Umbilical cord (tissue), 2 donors: ENCODE measurements around the gene ATP6AP1. TPM values are rescaled to one million over a fixed set of nuclear protein-coding genes. Genes with fewer than 3 reads are reported as not detected.
A peak's percentile ranks its signal among the peaks of the same experiment; 100 is the strongest.

Experiments
- DNase-seq: peaks from one replicate; pipeline ENCODE4 v3.0.0-alpha.2; 2015; ENCODE audit warnings: low spot score
- total RNA-seq: library from RNA; depleted of rRNA; stranded (reverse); fragments of >200 nt; gene quantifications from one replicate; pipeline ENCODE4 v1.2.3, GENCODE V29; 2014; ENCODE audit warnings: low replicate concordance; ENCODE audit not compliant: insufficient read depth

Gene ATP6AP1
- total RNA-seq, 1 donor from 2014 or later: 31.5 TPM

DNA sequence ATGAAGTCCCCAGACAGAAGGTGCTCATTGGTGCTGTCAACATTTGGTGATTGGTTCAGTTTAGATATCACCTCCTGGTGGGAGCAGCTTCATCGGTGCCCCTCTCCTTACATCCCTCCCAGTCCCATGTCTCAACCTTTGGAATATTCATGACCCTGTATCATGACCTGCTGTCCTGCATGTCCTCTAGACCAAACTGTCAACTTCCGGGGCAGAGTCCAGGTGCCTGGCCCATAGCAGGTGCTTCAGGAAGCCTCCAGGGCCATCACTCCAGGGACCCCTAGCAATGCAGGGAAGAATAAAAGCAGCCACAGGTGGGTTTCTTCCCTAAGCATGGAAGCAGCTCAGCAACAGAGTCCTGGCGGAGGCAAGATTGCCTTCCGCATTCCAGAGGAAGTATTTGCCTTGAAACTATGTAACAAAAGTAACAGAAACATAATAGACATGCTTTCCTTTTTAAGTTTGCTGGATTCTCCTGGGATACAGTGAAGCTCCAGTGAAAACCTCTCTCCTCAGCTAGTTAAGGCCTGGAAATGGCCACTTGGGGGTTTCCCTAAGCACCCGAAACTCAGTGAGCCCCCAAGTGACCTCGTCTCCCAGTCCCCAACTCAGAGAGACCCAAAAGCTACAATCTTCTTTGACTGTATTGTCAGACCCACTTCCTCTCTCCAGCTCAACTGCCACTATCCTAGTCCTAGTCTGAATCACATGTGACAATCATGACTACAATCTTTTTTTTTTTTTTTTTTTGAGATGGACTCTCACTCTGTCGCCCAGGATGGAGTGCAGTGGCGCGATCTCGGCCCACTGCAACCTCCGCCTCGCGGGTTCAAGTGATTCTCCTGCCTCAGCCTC lies 1.3 kb upstream of the ATP6AP1 start:
- no peak for DNase-seq

DNA sequence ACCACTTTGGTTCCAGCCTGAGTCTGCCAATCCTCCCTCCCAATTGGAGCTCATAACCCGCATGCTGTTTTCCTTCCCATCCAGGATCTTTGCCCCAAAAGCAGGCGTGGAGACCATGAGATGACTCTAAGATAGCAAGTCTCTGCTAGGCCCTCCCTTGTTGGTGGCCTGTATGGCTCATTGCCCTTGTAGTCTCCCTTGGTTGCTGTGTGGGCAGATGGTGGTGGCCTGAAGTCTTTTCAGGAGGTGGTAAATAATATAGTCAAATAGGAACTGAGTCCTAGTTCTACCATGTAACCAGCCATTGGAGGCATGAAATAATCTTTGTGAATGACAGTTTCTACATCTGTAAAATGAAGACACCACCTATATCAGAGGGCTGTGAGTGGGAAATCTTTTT lies 1.2 kb downstream of the ATP6AP1 start:
- DNase-seq: no peak

DNA sequence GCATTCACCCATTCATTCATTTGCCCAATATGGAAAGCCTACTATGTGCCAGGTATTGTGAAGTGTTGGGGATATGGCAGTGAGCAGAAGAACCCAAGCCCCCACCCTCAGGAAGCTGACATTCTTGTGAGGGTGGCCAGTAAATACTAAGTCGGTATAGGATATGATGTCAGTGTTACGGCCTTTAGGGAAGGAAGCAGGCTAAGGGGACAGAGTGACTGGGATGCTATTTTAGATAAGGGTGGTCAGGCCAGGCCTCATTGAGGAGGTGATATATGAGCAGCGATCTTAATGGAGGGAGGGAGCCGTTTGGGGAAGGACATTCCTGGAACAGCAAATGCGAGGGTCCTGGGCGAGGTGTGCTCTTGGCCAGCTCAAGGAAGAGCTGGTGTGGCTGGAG lies 2.0 kb downstream of the ATP6AP1 start:
- no peak for DNase-seq

DNA sequence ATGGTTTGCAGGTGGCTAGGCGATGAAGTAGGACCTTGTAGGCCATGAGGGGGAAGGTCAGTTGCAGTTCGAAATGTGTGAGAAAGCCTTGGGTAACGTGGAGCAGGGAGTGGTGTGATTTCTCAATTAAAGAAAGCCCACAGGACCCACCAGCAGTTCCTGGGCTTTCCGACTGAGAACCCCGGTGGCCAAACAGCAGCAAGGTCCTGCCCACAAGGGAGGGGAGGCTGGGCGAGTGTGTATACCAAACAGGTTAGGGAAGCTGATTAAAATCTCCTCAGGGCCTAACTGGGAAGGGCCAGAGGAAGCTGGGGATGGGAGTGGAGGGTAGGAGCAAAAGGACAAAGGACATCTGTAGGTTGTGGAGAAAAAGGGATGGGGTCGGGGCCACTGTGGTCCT lies 2.4 kb downstream of the ATP6AP1 start:
- no peak for DNase-seq

DNA sequence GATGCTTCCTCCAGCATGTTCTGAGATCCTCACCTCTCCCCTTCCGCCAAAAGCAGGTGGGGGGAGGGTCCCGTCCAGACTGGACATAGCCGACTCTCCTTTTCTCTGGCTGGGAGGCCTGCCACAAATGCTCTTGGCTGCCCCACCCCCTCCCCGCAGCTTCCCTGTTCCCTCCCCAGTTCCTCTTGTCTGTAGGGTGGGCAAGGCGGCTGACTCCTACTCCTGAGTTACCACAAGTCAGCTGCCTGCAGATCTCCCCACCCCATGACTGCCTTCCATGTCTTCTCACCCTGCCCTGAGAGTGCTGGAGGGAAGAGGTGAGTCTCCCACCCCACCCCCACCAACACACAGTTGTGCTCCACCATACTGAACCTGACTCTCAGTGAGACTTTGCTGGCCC lies 2.9 kb downstream of the ATP6AP1 start:
- DNase-seq: no peak

DNA sequence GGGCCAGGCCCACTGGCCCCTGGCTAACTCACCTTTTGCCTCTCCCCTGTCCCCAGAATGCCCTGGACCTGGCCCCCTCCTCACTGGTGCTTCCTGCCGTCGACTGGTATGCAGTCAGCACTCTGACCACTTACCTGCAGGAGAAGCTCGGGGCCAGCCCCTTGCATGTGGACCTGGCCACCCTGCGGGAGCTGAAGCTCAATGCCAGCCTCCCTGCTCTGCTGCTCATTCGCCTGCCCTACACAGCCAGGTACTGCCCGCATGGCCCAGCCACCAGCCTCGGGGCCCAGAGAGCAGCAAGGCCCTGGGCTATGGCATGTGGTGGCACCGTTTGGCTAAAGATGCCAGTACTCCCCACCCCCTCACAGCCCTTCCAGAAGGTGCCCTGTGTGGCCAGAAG lies 3.7 kb downstream of the ATP6AP1 start:
- DNase-seq: no peak

DNA sequence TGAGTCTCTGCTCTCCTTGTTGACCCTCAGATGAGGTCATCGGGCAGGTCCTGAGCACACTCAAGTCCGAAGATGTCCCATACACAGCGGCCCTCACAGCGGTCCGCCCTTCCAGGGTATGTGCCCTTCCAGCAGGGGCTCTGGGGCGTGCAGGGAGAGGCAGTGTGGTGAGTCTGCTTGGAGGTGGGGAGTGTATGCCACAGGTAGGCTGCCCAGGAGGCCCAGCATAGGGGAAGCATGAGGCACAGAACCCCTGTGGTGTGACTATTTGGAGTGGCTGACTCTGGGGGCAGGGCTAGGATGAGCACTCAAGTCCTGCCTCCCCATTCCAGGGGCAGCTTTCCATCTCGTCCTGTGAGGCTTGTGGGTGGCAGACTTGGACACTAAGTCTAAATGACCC lies 5.1 kb downstream of the ATP6AP1 start:
- DNase-seq: no peak

DNA sequence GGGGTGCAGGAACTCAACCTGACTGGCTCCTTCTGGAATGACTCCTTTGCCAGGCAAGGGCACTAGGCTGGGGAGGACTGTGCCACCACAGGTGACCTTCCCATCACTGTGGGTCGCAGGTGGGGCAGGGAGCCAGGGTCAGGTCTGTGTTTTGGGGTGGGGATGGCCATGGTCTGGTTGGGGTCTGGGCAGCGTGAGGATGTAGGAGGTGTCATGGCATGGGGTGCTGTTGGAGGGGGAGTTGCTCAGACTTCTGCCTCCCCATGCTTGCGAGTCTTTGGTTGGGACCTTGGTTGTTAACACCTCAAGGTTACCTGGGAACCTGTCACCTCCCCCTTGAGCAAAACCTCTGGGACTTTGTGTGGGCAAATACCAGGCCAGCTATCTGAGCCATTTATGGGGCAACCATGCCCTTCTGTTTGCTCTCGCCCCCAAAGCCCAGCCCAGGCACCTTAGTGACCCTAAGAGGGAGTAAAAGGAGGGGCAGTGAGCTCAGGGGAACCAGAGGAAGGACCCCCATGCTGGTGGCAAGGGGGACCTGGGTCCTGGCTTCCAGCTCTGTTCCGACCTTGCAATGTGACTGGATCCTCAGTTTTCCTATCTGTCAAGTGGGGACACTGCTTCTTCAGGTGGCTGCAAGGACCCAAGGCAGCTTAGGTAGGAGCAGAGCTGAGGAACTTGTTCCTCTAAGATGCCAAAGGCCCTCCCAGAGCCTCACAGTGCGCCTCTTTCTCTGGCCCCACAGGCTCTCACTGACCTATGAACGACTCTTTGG lies 6.1 kb downstream of the ATP6AP1 start:
- no peak for DNase-seq

DNA sequence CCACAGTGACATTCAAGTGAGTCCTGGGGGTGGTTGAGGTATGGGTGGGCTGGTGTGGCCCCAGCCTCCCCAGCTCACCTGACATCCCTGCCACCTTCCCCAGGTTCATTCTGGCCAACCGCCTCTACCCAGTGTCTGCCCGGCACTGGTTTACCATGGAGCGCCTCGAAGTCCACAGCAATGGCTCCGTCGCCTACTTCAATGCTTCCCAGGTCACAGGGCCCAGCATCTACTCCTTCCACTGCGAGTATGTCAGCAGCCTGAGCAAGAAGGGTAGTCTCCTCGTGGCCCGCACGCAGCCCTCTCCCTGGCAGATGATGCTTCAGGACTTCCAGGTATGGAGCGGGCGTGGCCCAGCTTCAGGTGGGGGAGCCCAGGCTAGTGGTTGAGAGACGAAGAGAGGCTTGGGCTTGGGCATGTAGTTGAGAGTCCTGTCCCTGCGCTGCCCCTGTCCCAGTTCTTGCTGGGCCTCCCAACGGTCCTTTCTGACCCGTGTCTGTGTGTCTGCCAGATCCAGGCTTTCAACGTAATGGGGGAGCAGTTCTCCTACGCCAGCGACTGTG lies 6.8 kb downstream of the ATP6AP1 start:
- no peak for DNase-seq

DNA sequence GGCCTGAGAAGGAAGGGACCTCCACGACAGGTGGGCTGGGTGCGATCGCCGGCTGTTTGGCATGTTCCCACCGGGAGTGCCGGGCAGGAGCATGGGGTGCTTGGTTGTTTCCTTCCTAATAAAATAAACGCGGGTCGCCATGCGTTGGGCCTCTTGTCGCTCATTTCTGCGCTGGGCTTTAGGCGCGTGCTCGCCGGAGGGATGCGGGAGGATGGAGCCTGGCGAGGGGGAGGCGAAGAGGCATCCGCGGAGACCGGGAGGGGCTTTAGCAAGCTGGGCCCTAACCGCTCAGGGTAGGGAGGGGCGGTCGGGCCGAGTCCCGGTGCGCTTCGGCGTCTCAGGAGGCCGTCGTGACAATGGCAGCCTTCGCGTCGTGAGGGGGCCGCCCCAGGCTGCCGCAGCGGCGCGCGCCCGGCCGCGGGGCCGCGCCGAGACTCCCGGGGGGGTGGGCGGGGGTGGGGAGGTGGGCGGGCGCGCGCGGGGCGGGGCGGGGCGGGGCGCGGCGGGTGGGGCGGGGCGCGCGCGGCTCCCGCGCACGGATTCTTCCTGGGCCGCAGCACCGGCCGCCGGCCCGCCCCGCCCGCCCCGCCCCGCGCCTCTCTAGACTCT lies 8.0 kb downstream of the ATP6AP1 start:
- DNase-seq: no peak

DNA sequence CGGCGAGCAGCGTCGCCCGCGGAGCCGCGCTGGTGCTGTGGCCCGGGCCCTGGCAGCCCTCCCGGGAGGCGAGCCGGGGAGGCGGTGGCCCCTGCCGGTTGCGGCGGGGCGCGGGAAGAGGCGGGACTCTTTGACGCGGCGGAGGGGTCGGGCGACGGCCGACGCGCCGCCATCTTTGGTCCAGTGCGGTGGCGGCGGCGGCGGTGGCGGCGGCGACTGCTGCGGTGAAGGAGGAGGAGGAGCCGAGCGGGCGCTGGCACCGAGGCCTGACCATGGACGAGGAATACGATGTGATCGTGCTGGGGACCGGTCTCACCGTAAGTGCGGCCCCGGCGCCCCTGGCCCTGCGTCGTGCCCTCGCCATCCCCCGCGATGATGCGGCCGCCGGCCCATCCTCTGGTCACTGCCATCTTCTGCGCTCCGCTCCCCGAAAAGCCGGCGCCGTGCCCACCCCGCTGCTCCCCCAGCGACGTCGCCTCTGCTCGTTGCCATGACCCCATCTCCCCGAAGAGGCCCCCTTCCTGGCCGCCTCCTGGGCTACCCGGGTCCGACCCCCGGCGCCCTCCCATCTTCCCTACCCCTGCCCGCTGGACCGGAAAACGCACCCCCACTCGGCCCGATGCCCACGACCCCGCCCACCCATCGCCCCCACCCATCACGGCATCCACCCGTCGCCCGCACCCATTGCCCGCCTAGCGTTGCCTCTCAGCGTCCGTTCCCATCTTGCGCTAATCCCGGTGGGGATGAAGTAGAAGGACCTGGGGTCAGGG lies 8.7 kb downstream of the ATP6AP1 start, which contains the start of gene GDI1:
Gene GDI1 (plus strand): TSS at position 172 of the 770 bp plus-strand sequence. CDS start 101 bp downstream, at position 273.
- DNase-seq: peak; percentile 44

DNA sequence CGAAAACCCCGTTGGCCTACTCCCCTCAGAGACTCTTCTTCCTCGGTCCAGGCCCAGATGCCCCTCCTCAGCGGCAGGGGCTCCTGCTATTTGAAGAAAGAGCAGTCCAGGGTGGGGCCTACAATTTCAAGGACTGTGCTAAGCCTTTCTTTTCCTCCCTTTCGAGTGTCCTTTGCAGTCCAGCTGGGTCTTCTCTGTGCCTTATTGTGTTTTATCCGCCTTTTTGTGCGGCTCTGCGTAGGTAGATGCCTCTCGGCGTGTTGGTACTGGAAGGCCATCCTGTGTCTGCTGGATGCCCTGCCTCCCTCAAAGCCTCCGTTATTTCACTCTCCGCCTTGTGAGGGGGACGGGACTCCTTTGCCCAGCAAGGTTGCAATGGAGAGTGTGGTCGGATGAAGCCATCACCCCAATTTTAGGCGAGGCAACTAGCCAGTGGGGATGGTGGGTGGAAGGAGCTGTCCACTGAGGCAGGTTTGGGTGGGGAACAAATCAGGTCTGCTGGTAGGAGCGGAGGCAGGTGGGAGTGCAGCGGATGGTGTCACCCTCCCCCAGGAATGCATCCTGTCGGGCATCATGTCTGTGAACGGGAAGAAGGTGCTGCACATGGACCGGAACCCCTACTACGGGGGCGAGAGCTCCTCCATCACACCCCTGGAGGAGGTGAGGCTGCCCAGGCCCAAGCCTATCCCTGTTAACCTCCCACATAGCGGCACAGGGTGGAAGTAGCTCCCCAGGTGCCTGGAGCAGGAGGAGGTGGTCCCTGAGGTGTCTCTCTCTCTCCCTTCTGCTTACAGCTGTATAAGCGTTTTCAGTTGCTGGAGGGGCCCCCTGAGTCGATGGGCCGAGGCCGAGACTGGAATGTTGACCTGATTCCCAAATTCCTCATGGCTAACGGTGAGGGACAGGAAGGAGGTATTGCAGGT lies 9.8 kb downstream of the ATP6AP1 start:
- peak; percentile 33 for DNase-seq

DNA sequence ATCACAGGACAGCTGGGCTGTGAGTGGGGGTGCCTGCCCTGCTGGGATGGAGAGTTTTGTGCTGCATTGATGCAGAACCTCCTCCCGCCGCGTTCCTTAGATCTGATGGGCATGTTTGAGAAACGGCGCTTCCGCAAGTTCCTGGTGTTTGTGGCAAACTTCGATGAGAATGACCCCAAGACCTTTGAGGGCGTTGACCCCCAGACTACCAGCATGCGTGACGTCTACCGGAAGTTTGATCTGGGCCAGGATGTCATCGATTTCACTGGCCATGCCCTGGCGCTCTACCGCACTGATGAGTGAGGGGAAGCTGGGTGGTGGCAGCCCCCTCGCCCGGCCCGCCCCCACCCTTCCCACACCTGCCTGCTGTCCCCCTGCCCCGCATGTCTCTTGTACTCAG lies 11.4 kb downstream of the ATP6AP1 start:
- DNase-seq: no peak

DNA sequence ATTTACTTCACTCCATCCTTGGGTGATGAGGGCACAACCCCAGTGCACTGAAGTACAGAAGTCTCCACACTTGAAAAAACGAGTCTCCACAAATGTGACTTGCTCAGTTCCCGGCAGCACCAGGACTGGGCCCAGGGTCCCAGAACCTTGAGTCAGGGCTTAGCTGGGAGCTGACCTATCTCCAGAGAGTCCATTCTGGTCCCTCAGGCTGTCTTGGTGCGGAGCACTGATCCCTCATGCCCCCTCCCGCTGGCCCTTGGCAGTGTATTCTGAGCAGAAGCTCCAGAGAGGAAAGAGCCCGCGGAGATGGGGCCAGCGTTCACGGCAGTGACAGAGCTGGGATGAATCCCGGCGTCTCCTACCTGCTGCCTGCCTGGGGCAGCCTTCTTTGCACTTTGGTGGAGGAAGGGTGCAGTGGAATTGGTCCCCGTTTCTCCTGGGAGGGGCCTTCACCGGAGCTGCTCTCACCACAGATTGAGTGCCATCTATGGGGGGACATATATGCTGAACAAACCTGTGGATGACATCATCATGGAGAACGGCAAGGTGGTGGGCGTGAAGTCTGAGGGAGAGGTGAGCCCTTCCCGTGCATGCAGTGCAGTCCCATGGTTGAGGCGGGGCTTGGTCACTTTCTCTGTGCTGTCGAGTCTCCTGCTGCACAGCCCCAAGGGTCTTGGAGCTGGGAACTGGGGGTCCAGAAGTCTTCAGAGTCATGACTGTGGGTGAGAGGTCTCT lies 12.3 kb downstream of the ATP6AP1 start:
- no peak for DNase-seq

DNA sequence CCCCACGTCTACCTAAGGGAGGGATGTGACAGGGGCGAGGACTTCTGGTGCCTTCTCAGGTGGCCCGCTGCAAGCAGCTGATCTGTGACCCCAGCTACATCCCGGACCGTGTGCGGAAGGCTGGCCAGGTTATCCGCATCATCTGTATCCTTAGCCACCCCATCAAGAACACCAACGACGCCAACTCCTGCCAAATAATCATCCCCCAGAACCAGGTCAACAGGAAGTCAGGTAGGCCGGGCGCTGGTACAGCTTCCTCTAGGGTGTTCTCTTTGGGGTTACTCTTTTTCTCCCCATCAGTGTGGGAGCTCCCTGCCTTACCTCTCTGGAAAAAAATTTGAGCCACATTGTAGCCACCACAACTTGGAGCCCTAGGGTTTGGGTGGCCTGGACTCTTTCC lies 13.1 kb downstream of the ATP6AP1 start:
- DNase-seq: no peak

DNA sequence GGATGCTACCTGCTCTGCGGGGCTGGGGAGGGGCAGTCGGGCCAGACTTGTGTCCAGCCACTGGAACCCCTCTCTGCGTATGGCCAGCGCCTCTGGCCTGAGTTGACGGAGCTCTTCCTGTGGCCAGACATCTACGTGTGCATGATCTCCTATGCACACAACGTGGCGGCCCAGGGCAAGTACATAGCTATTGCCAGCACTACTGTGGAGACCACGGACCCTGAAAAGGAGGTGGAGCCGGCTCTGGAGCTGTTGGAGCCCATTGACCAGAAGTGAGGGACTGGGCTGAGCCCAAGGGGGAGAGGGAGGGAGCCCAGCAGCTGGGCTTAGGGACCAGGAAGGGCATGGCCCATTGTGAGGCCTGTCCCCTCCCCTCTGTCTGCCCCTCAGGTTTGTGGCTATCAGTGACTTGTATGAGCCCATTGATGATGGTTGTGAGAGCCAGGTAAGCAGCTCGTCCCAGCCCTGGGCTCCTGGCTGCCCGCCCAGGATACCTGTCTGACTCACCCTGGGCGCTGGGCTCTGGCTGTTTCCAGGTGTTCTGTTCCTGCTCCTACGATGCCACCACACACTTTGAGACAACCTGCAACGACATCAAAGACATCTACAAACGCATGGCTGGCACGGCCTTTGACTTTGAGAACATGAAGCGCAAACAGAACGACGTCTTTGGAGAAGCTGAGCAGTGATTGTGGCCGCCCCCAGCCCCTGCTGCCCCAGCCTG lies 13.7 kb downstream of the ATP6AP1 start:
- DNase-seq: no peak

DNA sequence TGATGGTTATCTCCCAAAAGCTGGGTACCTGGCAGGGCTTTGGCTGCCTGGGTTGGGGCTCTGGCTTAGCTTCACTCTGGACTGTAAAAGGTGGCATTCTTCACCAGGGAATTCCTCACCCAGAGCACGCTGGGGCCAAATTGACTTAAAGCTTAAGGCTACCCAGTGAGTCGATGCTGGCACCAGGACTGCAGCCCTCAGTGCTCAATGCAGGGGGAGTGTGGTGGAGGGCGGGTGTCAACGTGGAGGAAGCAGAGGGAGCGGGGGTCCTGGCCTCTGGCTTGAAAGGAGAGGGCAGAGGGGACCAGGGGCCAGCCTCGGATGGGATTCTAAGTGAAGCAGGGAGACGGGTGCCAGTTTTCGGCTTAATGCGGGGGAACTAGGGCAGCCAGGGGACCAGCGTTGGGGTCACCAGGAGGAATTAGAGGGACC lies 15.0 kb downstream of the ATP6AP1 start:
- no peak for DNase-seq

DNA sequence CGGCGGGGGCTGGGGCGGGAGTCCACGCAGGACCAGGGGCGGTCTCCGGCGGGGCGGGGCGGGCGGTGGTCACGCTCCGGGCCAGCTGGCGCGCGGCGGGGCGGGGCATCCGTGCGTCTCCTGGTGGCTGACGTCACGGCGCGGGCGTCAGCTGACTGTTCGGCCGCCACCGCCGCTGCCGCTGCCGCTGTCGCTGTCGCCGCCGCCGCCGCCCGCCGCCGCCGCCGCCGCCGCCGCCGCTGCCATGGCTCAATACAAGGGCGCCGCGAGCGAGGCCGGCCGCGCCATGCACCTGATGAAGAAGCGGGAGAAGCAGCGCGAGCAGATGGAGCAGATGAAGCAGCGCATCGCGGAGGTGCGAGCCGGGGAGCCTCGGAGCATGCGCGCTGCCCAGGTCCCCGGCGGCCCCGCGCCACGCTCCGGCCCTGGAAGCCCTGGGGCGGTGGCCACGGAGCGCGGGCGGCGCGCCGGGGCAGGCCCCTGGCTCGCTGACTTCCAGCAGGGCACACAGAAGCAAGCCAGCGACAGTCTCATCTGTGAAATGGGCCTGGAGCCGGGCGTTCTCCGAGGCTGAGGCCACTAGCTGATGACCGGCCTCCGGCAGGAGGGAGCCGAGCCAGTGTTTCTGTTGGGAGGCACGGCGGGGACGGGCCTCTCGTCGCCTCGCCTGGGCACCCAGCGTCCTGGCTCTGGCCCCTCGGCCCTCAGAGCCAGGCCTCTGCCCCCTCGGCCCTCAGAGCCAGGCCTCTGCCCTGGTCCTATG lies 15.7 kb downstream of the ATP6AP1 start, which contains the start of gene FAM50A:
Gene FAM50A (plus strand): TSS at position 150 of the 763 bp plus-strand sequence. CDS start 95 bp downstream, at position 245.
- DNase-seq: peak; percentile 65
